HG03457 (cell line): Measurements from ENCODE around the gene COMMD4.
"Not testable (repeated sequence)": the region's sequence is repeated elsewhere in the genome, so short reads cannot be mapped to it uniquely, and the experiment has no call there.

Experiments
- ATAC-seq: cut with Tn5 transposase; IDR thresholded peaks from one replicate; pipeline ENCODE4 v1.9.1; 2021; ENCODE audit warnings: moderate number of reproducible peaks; ENCODE audit not compliant: unreplicated experiment

The COMMD4 gene

GRCh38 chr15:75335705-75336355 lies at the start of gene COMMD4:
Gene COMMD4, plus strand, starts transcription at chr15:75336063. Its CDS starts 27 bp downstream, at chr15:75336090.
- ATAC-seq, result no peak

GRCh38 chr15:75293660-75294059 lies 42.2 kb upstream of the COMMD4 start:
- ATAC-seq, result not testable (repeated sequence)

DNA sequence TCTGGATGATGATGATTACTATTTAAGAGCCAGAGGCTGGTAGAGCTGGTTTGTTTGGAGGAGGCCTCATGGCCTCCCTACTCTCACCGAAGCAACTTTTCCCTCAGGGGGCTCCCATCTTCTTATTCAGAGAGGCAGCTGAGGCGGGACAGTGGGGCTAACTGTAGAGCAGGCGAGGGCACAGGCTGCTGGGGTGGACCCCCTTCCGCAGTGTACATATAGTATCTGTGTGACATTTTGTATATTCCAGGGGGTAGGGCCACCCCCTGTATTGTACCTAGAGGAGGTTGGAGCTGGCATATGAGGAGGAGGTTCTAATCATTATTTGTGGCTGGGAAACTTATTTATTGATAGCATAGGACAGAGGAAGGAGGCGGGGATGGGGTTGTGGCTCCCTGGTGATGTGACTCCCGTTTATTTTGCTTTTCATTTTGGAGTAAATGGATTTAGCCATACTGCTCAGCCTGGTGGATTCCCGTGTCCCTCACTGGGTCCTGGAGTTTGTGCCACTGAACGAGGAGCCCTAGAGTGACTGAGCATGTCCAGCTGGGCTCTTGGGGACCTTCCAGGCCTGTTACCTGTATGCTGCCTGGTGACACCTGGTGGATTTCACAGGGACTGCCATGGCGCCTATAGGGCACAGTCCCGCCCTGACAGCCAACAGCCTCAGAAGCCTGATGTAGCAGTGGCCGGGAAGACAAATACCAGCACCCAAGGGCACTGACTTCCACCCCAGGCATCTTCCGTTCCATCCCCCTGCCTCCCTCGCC lies 37.1 kb upstream of the COMMD4 start:
- ATAC-seq, result not testable (repeated sequence)

DNA sequence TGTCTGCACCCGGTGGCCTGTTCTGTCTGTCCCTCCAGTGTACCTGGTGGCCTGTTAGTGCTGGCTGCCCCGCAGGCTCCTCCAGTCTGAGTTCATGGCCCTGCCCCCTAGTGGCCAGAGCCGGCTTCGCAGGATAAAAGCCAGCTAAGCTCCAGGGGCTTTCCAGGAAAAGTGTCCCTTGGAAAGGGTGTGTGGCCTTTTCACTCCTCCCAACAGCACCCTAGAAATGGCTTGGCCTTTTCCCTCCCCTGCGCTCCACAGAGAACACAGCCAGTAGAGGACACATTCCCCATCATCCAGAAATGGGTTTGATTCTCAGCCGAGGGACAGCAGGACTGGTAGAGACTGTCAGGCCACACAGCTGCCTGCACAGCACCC lies 36.6 kb upstream of the COMMD4 start:
- not testable (repeated sequence) for ATAC-seq

DNA sequence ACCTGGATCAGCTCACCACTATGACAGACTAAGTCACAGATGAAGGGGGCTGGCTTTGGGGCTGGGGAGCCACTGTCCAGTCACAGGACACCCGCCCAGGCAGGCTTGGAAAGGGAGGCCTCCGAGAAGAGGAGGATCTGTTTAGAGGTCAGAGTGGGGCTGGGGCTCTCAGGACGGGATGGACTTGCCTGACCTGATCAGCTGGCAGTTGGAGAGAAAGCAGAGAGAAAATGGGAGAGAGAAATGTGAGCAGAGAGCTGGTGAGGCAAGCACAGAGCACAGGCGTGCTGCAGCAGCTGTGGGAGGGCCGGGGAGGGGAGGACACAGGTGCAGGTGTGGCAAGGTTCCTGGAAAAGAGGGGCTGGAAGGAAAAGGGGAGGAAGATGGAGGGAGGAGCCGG lies 35.8 kb upstream of the COMMD4 start:
- not testable (repeated sequence) for ATAC-seq

DNA sequence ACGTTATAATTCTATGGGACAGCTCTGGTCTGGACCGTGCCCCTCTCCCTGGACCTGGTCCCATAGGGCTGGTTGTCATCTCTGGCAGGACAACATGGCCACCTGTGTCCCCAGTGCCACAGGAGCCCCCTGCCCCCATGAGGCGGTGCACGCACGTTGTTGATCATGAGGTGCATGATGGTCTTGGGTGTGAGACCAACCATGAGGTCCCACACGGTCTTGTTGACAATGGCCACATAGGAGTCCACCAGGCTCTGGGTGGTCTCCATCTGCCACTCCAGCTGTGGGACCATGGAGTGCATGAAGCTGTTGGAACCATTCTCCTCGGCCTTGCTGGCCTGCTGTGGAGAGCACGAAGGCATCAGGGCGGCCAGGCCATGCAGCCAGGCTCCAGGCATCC lies 33.5 kb upstream of the COMMD4 start:
- no peak for ATAC-seq

- not testable (repeated sequence) for ATAC-seq
These were observed 33.1 kb upstream of the COMMD4 start for GRCh38 chr15:75302753-75303152.

GRCh38 chr15:75306188-75306587 lies 29.7 kb upstream of the COMMD4 start:
- no peak for ATAC-seq

DNA sequence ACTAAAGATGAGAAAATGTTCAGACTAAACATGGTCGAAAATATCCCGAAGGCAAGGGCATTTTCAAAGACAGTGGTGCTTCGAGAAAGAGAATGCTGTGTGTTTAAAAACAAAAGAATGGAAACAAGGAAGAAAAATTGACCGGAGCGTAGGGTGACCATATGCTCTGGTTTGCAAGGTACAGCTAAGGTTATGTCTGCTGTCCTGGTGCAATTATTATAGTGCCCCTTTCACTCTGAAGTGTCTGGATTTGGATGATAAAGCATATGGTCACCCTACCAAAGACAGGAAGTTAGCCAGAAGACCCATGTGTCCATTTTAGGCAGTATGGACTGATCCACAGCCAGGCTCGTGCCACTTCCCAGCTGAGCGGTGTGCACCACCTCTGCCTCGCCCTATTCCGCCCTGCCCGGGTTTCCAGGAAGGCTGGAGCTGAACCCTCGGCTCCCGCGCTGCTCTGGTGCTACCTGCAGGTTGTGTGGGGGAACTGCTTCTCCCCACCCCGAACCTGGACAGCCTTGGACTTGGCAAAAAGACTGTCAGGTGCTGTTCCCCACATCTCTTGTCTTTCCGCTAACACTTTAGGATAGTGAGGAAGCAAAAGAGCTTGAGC lies 28.0 kb upstream of the COMMD4 start:
- ATAC-seq, result no peak

GRCh38 chr15:75309711-75310110 lies 26.2 kb upstream of the COMMD4 start:
- no peak for ATAC-seq

DNA sequence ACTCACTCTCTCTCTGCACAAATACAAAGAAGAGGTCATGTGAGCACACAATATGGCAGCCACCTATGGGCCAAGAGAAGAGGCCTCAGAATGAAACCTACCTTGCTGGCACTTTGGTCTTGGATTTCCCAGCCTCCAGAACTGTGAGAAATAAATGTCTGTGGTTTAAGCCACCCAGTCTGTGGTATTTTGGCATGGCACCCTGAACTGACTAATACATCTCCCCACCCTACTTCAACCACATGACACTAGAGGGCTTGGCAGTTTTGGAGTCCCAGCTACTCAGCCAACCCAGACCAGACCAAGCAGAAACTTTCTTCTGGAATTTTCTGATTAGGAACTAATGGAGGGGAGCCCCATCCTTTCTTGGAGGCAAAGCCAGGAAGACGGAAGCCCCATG lies 23.3 kb upstream of the COMMD4 start:
- ATAC-seq, result not testable (repeated sequence)

DNA sequence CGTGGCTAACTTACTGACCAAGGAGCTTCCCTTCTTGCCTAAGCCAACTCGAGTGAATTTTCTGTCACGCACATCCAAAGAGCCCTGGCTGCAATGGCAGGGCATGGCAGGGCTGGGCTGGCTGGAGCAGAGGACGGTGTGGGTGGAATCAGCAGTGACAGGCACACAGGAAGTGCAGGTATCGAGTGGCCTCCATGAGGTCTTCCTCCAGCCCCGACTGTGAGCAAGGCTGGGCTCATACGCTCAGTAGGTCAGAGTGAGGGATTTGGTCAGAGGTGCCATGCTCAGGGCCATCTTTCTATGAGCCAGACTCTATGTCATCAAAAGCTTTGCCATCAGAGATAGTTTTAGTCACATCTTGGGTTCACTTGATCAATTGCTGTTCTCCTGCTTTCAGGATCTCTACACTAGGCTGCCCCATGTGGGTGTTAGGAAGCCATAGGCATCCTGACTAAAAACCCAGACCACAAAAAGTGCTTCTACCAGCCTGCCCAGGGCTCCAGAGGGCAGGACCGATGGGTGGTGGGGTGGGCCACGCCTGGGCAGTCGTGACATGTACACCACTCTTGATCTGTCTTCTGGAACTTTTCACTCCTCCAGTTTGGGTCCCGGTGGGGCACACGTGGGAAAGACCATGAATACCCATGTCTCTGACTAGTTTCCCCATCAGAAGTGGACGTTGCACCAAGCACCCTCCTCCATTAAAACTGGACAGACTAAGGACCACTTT lies 22.6 kb upstream of the COMMD4 start:
- no peak for ATAC-seq

DNA sequence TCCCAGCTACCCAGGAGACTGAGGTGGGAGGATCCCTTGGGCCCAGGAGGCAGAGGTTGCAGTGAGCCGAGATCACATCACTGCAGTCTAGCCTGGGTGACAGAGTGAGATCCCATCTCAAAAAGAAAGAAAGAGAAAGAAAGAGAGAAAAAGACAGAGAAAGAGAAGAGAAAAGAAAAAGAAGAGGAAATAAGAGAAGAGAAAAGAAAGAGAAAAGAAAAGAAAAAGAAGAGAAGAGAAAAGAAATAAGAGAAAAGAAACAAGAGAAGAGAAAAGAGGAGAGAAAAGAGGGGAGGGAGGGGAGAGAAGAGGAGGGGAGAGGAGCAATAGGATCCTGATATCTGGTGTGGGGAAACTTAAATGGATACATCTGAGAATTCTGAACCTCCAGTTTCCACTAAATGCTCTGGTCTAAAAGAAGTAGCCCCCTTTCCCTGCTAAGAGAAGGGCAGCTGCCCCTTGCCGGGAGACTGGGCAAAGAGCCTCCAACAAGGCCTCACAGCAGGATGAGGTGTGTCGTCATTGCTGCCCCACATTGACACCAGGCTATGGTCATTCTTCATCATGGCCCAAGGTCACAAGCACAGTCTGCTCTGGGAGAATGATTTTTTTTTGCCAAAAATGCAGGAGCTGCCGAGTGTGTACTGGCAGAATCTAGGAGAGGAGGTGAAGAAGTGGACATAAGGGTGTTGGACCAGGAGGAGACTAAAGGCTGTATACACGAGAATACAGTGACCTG lies 21.1 kb upstream of the COMMD4 start:
- ATAC-seq, result no peak

DNA sequence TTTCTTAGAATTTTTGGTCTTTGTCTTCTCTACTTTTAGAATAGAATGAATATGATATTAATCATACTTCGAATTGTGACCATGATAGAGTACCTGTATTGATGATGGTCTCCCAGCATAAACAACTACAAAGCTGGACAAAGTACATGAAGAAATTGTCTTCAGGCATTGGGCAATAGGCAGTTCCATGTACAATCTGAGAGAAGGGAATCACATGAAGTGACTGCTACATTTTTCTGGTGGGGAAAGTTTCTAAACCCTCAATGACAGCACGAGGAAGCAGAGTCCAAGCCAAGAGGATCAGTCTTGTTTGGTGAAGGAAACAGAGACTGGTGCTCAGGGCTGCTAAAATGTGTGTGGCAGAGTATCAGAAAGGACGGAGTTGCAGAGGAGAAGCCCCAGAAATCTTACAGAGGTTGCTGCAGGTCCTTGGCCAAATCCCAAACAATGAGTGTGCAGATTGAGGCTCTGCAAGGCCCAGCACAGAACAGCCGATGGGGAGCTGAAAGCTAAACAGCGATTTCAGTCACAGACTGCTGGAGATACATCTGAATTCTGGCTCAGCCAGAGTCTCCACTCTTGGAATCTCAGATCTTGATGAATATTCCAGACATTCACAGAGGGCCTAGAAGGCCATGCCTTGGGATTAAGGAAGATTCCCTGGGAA lies 16.5 kb upstream of the COMMD4 start:
- not testable (repeated sequence) for ATAC-seq

GRCh38 chr15:75321711-75322110 lies 14.2 kb upstream of the COMMD4 start:
- no peak for ATAC-seq

DNA sequence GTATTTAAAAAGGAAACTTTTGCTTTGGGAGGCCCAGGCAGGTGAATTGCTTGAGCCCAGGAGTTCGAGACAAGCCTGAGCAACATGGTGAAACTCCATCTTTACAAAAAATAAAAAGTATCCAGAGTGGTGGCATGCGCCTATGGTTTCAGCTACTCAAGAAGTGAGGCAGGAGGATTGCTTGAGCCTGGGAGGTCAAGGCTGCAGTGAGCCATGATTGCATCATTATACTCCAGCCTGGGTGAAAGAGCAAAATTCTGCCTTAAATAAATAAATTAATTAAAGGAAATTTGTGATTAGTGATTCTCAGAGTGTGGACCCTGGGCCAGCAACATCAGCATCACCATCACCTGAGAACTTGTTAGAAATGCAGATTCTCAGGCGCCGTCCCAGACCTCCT lies 9.9 kb upstream of the COMMD4 start:
- ATAC-seq, result no peak

GRCh38 chr15:75327005-75327404 lies 8.9 kb upstream of the COMMD4 start:
- no peak for ATAC-seq

DNA sequence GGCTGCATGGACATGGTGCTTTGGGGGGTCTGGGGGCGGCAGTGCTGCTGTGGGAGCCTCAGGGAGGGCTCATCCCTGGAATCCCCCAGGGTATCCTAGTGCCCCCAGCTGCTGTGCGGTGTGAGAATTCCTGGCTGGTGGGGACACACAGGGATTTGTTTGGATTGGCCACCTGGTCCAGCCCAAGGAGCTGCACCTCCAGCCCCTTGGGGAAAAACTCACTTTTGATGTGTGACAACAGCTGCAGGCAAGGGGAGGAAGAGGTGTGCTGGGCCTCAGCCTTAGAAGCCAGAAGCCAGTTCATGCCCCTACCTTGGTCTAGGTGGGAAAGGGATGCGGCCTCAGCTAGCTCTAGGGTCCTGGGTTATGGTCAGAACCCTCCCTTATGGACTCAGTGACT lies 8.4 kb upstream of the COMMD4 start:
- ATAC-seq, result no peak

- no peak for ATAC-seq
These were observed 7.2 kb upstream of the COMMD4 start for GRCh38 chr15:75328493-75329314.
